Smooth muscle cell (in vitro differentiated cells): ENCODE measurements around the gene CPNE4. TPM values are rescaled to one million over a fixed set of nuclear protein-coding genes. Genes with fewer than 3 reads are reported as not detected.

Experiments used
- DNase-seq: peaks from one replicate; lab custom pipeline; 2025; ENCODE audit not compliant: unreplicated experiment; lab: John Stamatoyannopoulos, UW
- H2AFZ ChIP-seq: fragments of 200-600 bp; sonication (generic); 2 replicates; pipeline ENCODE4 v1.6.0; 2016; ENCODE audit warnings: antibody characterized with exemption, low read depth, mild to moderate bottlenecking
- H3F3A ChIP-seq: fragments of 200-600 bp; sonication (generic); 2 replicates; pipeline ENCODE4 v1.6.0; 2017; ENCODE audit warnings: antibody characterized with exemption, low read depth
- H3K27ac ChIP-seq: fragments of 200-600 bp; sonication (generic); 2 replicates; pipeline ENCODE4 v1.5.1; 2016; ENCODE audit warnings: low read depth, mild to moderate bottlenecking
- H3K27me3 ChIP-seq: fragments of 200-600 bp; sonication (generic); 2 replicates; pipeline ENCODE4 v1.6.1; 2016; ENCODE audit warnings: low read depth, mild to moderate bottlenecking
- H3K36me3 ChIP-seq: fragments of 200-600 bp; sonication (generic); 2 replicates; pipeline ENCODE4 v1.5.1; 2016; ENCODE audit warnings: low read depth
- H3K4me1 ChIP-seq: fragments of 200-600 bp; sonication (generic); 2 replicates; pipeline ENCODE4 v1.5.1; 2016; ENCODE audit warnings: low read depth
- H3K4me2 ChIP-seq: fragments of 200-600 bp; sonication (generic); 2 replicates; pipeline ENCODE4 v1.6.0; 2016; ENCODE audit warnings: mild to moderate bottlenecking
- H3K4me3 ChIP-seq: fragments of 200-600 bp; sonication (generic); 2 replicates; pipeline ENCODE4 v1.5.1; 2016; ENCODE audit warnings: mild to moderate bottlenecking
- H3K79me2 ChIP-seq: fragments of 200-600 bp; sonication (generic); 2 replicates; pipeline ENCODE4 v1.6.0; 2016; ENCODE audit warnings: low read depth, mild to moderate bottlenecking
- H3K9ac ChIP-seq: fragments of 200-600 bp; sonication (generic); 2 replicates; pipeline ENCODE4 v1.6.0; 2016; ENCODE audit warnings: low read depth
- H3K9me3 ChIP-seq: fragments of 200-600 bp; sonication (generic); replicated peaks from 2 replicates; pipeline ENCODE4 v1.5.1; 2016; ENCODE audit warnings: low read depth
- H4K20me1 ChIP-seq: fragments of 200-600 bp; sonication (generic); 2 replicates; pipeline ENCODE4 v1.6.0; 2016; ENCODE audit warnings: low read depth
- CTCF ChIP-seq: fragments of 200-600 bp; sonication (generic); IDR thresholded peaks from 2 replicates; pipeline ENCODE4 v1.5.1; 2017; ENCODE audit warnings: borderline replicate concordance, mild to moderate bottlenecking, antibody characterized with exemption; ENCODE audit not compliant: insufficient read depth, poor library complexity, severe bottlenecking
- WGBS: methylation state at CpG from one replicate; pipeline ENCODE4 v1.1.7; 2016; ENCODE audit warnings: low lambda C conversion rate; 5-methylcytosine and 5-hydroxymethylcytosine counted together
- polyA plus RNA-seq: library from polyadenylated mRNA; unstranded; fragments of >200 nt; fragmentation: Nextera tagmentation; extraction: Ambion mirVana; gene quantifications from 2 replicates; pipeline ENCODE4 v1.2.1, GENCODE V29; 2016
- total RNA-seq: library from RNA; depleted of rRNA; stranded (reverse); fragments of >200 nt; gene quantifications from 2 replicates; pipeline ENCODE4 v1.2.3, GENCODE V29; 2014

The CPNE4 gene
- total and polyA plus RNA-seq, 2 experiments from 2014 or later: 0.05 to 1.6 TPM

DNA sequence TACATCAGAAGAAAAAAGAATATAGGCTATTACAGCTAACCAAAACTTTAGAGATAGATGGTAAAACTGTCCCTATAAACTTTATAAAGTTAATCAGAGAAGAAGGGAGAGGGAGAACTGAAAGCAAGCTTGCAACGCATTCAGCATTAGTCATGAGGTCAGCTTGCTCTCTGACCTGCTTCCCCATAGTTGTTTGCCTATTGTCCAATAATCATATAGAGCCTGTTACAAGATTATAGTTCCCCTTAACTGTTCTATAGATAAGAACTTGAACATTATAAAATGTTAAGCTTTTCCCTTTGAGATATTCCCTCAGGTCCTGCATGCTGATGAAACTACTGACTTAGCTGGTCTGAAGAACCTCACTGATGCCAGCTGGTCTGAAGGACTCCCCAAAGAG, 74.5 kb downstream of the CPNE4 start:
- Histone ChIP-seq H3K27me3 (no peaks in the 10 kb centered on the region), H3F3A (no peaks in the 10 kb centered on the region), H3K79me2 (no peaks in the 10 kb centered on the region), H2AFZ (no peak overlapping the region), H3K27ac (no peak overlapping the region), H3K4me1 (peaks cover 10% of the 10 kb centered on the region), H3K36me3 (no peaks in the 10 kb centered on the region), H3K9me3 (no peaks in the 10 kb centered on the region), H4K20me1 (no peaks in the 10 kb centered on the region), H3K9ac (no peak overlapping the region), H3K4me2 (no peak overlapping the region), H3K4me3 (no peak overlapping the region)
- DNase-seq: no peak
- no peak for TF ChIP-seq CTCF
- WGBS: 0% methylated on average over 1 of the region's 1 CpG

DNA sequence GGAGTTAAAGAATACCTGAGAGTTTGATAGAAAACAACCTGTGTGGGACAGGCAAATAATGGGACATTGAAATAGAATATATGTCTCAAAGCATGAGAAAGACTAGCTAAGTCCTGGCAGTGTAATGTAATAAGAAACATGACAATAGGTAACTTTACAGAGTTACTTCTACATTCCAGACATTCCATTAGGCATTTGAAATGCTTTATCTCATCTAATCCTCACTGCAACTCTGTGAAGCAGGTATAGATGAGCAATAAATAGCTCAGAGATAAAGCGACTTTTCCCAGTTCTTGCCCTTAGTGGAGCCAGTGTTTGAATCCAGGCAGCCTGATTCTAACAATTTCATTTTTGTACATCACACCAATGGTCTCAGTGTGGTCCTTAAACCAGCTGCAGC, 76.8 kb downstream of the CPNE4 start:
- Histone ChIP-seq H3K27ac (no peak overlapping the region), H3K4me3 (no peak overlapping the region), H3F3A (no peaks in the 10 kb centered on the region), H3K4me1 (peaks cover 10% of the 10 kb centered on the region), H4K20me1 (no peaks in the 10 kb centered on the region), H2AFZ (no peak overlapping the region), H3K9ac (no peak overlapping the region), H3K4me2 (no peak overlapping the region), H3K79me2 (no peaks in the 10 kb centered on the region), H3K36me3 (no peaks in the 10 kb centered on the region), H3K9me3 (no peaks in the 10 kb centered on the region), H3K27me3 (no peaks in the 10 kb centered on the region)
- no peak for DNase-seq
- no peak for TF ChIP-seq CTCF
- WGBS: 29% methylated on average over 1 of the region's 1 CpG

DNA sequence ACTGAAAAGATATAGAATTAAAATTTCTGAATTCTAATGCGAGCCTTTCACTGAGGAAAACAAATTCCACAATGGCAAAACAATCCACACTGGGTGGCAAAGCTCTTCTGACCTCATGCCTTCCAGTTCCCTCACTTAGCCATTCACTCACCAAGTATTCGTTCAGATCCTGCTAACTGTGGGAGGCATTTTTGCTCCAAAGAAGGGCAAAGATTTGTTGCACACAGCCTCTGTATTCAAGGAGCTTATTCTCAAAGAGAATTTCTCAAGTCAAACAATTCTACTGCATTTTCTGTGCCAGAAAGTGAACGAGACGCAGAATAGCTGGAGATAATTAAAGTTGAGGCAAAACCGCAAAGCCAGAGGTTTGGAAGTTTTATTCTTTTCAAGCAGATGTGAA, 77.3 kb downstream of the CPNE4 start:
- no peak overlapping the region for H3K9ac ChIP-seq
- H3K79me2 ChIP-seq: no peaks in the 10 kb centered on the region
- no peaks in the 10 kb centered on the region for H3K36me3 ChIP-seq
- no peak for TF ChIP-seq CTCF
- no peak overlapping the region for H3K4me3 ChIP-seq
- H3F3A ChIP-seq: no peaks in the 10 kb centered on the region
- H2AFZ ChIP-seq: no peak overlapping the region
- H4K20me1 ChIP-seq: no peaks in the 10 kb centered on the region
- no peaks in the 10 kb centered on the region for H3K9me3 ChIP-seq
- WGBS: 65% methylated on average over 5 of the region's 5 CpGs
- H3K4me1 ChIP-seq: peaks cover 10% of the 10 kb centered on the region
- no peaks in the 10 kb centered on the region for H3K27me3 ChIP-seq
- H3K27ac ChIP-seq: no peak overlapping the region
- no peak for DNase-seq
- no peak overlapping the region for H3K4me2 ChIP-seq

GRCh38 chr3:131948806-131949205, 86.0 kb downstream of the CPNE4 start:
- Histone ChIP-seq H4K20me1 (no peaks in the 10 kb centered on the region), H3K36me3 (no peaks in the 10 kb centered on the region), H2AFZ (no peak overlapping the region), H3K27me3 (no peaks in the 10 kb centered on the region), H3K27ac (no peak overlapping the region), H3K79me2 (no peaks in the 10 kb centered on the region), H3K9ac (no peak overlapping the region), H3K9me3 (no peaks in the 10 kb centered on the region), H3K4me1 (no peaks in the 10 kb centered on the region), H3K4me2 (no peak overlapping the region), H3F3A (no peaks in the 10 kb centered on the region), H3K4me3 (no peak overlapping the region)
- whole genome bisulfite sequencing: 76% methylated on average over 1 of the region's 1 CpG
- no peak for DNase-seq
- no peak for TF ChIP-seq CTCF
